H1 (cell line): ENCODE measurements around the gene RAB11FIP3. TPM values are rescaled to one million over a fixed set of nuclear protein-coding genes. Genes with fewer than 3 reads are reported as not detected.

ENCODE experiments used
- CTCF ChIA-PET: fragments of 300-600 bp; sonication (Branson Sonifier 250); formaldehyde crosslinking; loops from one replicate; lab custom pipeline; 2021; ENCODE audit not compliant: partially characterized antibody; lab: Charles Lee
- POLR2A ChIA-PET: fragments of 300-600 bp; sonication (Branson Sonifier 250); formaldehyde crosslinking; loops from one replicate; lab custom pipeline; 2021; ENCODE audit warnings: inconsistent platforms; ENCODE audit not compliant: partially characterized antibody; lab: Charles Lee
- DNase-seq, 2 experiments: peaks; one replicate each; pipeline versions ENCODE4 v3.0.0 to v3.0.0-alpha.2; 2010 to 2022; ENCODE audit warnings: low spot score in 2 of 2, low read depth in 1 of 2, mixed read lengths in 1 of 2
- FAIRE-seq: peaks from 2 replicates; lab custom pipeline; 2011; peaks lifted over from hg19 to GRCh38; lab: Jason Lieb, UNC
- H2AFZ ChIP-seq: 2 replicates; pipeline ENCODE4 v1.8.1; 2012; ENCODE audit warnings: low read length, inconsistent platforms
- H2AK5ac ChIP-seq: 2 replicates; pipeline ENCODE4 v1.6.1; 2013; ENCODE audit warnings: low read depth, low read length
- H2BK120ac ChIP-seq: replicated peaks from 2 replicates; pipeline ENCODE3; 2013; ENCODE audit warnings: low read depth, low read length, inconsistent platforms
- H2BK12ac ChIP-seq: 2 replicates; pipeline ENCODE4 v1.6.1; 2013; ENCODE audit warnings: low read depth, low read length
- H2BK15ac ChIP-seq: 2 replicates; pipeline ENCODE4 v1.6.1; 2013; ENCODE audit warnings: low read length
- H2BK20ac ChIP-seq: 2 replicates; pipeline ENCODE4 v1.6.1; 2013; ENCODE audit warnings: low read length
- H2BK5ac ChIP-seq: 2 replicates; pipeline ENCODE4 v1.6.1; 2013; ENCODE audit warnings: low read depth, low read length
- H3K14ac ChIP-seq: 2 replicates; pipeline ENCODE4 v1.6.1; 2013; ENCODE audit warnings: inconsistent platforms; ENCODE audit not compliant: insufficient read length
- H3K18ac ChIP-seq: 2 replicates; pipeline ENCODE4 v1.6.1; 2013; ENCODE audit warnings: low read length; ENCODE audit errors: extremely low read depth
- H3K23ac ChIP-seq: 2 replicates; pipeline ENCODE4 v1.6.1; 2013; ENCODE audit warnings: inconsistent platforms; ENCODE audit not compliant: insufficient read length
- H3K23me2 ChIP-seq: 2 replicates; pipeline ENCODE4 v1.6.1; 2013; ENCODE audit warnings: low read depth, low read length
- H3K27ac ChIP-seq: 2 replicates; pipeline ENCODE4 v1.6.1; 2011; ENCODE audit warnings: low read depth, low read length, inconsistent platforms
- H3K27me3 ChIP-seq, 4 experiments: replicated peaks in 1 of 4; 1 replicate in 1 of 4; 2 replicates in 3 of 4; pipeline versions ENCODE4 v1.6.1 to v1.8.1; 2011 to 2013; ENCODE audit warnings: low read length in 3 of 4, mild to moderate bottlenecking in 3 of 4, inconsistent platforms in 2 of 4, mixed read lengths in 2 of 4, moderate library complexity in 1 of 4; ENCODE audit not compliant: control insufficient read depth in 3 of 4, insufficient read depth in 3 of 4; ENCODE audit errors: extremely low read depth in 1 of 4
- H3K36me3 ChIP-seq, 4 experiments: 2 replicates each; pipeline versions ENCODE4 v1.6.1 to v1.8.1; 2011 to 2013; ENCODE audit warnings: mild to moderate bottlenecking in 4 of 4, low read length in 3 of 4, moderate library complexity in 2 of 4, control low read depth in 1 of 4, inconsistent platforms in 1 of 4; ENCODE audit not compliant: insufficient read depth in 4 of 4, control insufficient read depth in 2 of 4
- H3K4ac ChIP-seq: replicated peaks from 2 replicates; pipeline ENCODE3; 2013; ENCODE audit warnings: low read length, low read depth, mixed read lengths, inconsistent platforms; ENCODE audit not compliant: insufficient read length
- H3K4me1 ChIP-seq, 4 experiments: replicated peaks in 1 of 4; 1 replicate in 1 of 4; 2 replicates in 3 of 4; pipeline versions ENCODE4 v1.6.1 to v1.8.1; 2011 to 2013; ENCODE audit warnings: low read length in 3 of 4, inconsistent platforms in 2 of 4, mixed read lengths in 1 of 4; ENCODE audit not compliant: insufficient read depth in 4 of 4, control insufficient read depth in 3 of 4
- H3K4me2 ChIP-seq, 2 experiments: 2 replicates each; pipeline versions ENCODE4 v1.6.1 to v1.8.1; 2011 to 2013; ENCODE audit warnings: low read depth in 2 of 2, low read length in 2 of 2, control low read depth in 1 of 2, inconsistent platforms in 1 of 2, mild to moderate bottlenecking in 1 of 2; ENCODE audit not compliant: insufficient read depth in 1 of 2
- H3K4me3 ChIP-seq, 4 experiments: fragments of 200-600, 300-600 bp in 1 of 4; sonication (generic), shearing (Covaris generic), sonication (Bioruptor Twin) in 1 of 4; 2 replicates each; pipeline versions ENCODE4 v1.5.1 to v1.8.1; 2011 to 2016; ENCODE audit warnings: low read length in 4 of 4, low read depth in 3 of 4, control low read depth in 2 of 4, inconsistent platforms in 2 of 4, mild to moderate bottlenecking in 2 of 4, mixed read lengths in 1 of 4, moderate library complexity in 1 of 4; ENCODE audit not compliant: insufficient read depth in 2 of 4; ENCODE audit errors: extremely low read depth in 1 of 4
- H3K56ac ChIP-seq: replicated peaks from 2 replicates; pipeline ENCODE3; 2013; ENCODE audit warnings: low read depth, mild to moderate bottlenecking, mixed read lengths, low read length, inconsistent platforms; ENCODE audit not compliant: insufficient read length
- H3K79me1 ChIP-seq: 2 replicates; pipeline ENCODE4 v1.6.1; 2013; ENCODE audit warnings: low read depth, low read length, control low read depth
- H3K79me2 ChIP-seq, 2 experiments: 2 replicates each; pipeline versions ENCODE4 v1.6.1 to v1.8.1; 2012 to 2013; ENCODE audit warnings: low read length in 2 of 2, mild to moderate bottlenecking in 2 of 2, inconsistent platforms in 1 of 2; ENCODE audit not compliant: insufficient read depth in 2 of 2, control insufficient read depth in 1 of 2
- H3K9ac ChIP-seq, 4 experiments: replicated peaks in 1 of 4; 1 replicate in 1 of 4; 2 replicates in 3 of 4; pipeline versions ENCODE4 v1.6.1 to v1.8.1; 2011 to 2013; ENCODE audit warnings: low read depth in 3 of 4, low read length in 3 of 4, control low read depth in 2 of 4, mild to moderate bottlenecking in 2 of 4, moderate library complexity in 2 of 4, inconsistent platforms in 1 of 4; ENCODE audit errors: extremely low read depth in 1 of 4
- H3K9me3 ChIP-seq, 2 experiments: 2 replicates each; pipeline versions ENCODE4 v1.6.1 to v1.8.1; 2012 to 2013; ENCODE audit warnings: mild to moderate bottlenecking in 2 of 2, moderate library complexity in 2 of 2, control low read depth in 1 of 2, inconsistent platforms in 1 of 2, low read depth in 1 of 2, low read length in 1 of 2, mixed read lengths in 1 of 2; ENCODE audit not compliant: insufficient read depth in 2 of 2
- H4K20me1 ChIP-seq, 2 experiments: replicated peaks in 1 of 2; 2 replicates each; pipeline versions ENCODE3 to v1.8.1; 2011 to 2013; ENCODE audit warnings: inconsistent platforms in 2 of 2, low read length in 2 of 2, mild to moderate bottlenecking in 1 of 2; ENCODE audit not compliant: insufficient read depth in 2 of 2, control insufficient read depth in 1 of 2
- H4K5ac ChIP-seq: 2 replicates; pipeline ENCODE4 v1.6.1; 2013; ENCODE audit warnings: low read length, low read depth, mixed read lengths, inconsistent platforms; ENCODE audit not compliant: insufficient read length
- H4K8ac ChIP-seq: 2 replicates; pipeline ENCODE4 v1.8.0; 2013; ENCODE audit warnings: mild to moderate bottlenecking, moderate library complexity, low read length, inconsistent platforms; ENCODE audit not compliant: insufficient read depth; ENCODE audit errors: extremely low read depth
- H4K91ac ChIP-seq: replicated peaks from 2 replicates; pipeline ENCODE3; 2013; ENCODE audit warnings: low read length, mixed read lengths, inconsistent platforms; ENCODE audit not compliant: insufficient read length
- ASH2L ChIP-seq: fragments of 200-600, 300-600 bp; sonication (generic); IDR thresholded peaks from one replicate; pipeline ENCODE4 v1.7.1; 2017; ENCODE audit warnings: low read length
- CBX8 ChIP-seq: fragments of 300-800, 300-1000 bp; sonication (generic); IDR thresholded peaks from 2 replicates; pipeline ENCODE4 v1.7.1; 2016; ENCODE audit warnings: low read depth, low read length, borderline replicate concordance
- E2F6 ChIP-seq: IDR thresholded peaks from 2 replicates; pipeline ENCODE4 v1.6.1; 2012; ENCODE audit warnings: inconsistent platforms
- FOSL1 ChIP-seq: IDR thresholded peaks from 2 replicates; pipeline ENCODE4 v1.6.1; 2011; ENCODE audit warnings: mild to moderate bottlenecking, low read depth, low read length, moderate library complexity; ENCODE audit not compliant: insufficient read depth
- GABPA ChIP-seq: IDR thresholded peaks from 2 replicates; pipeline ENCODE4 v1.6.1; 2011; ENCODE audit warnings: mild to moderate bottlenecking, low read length, moderate library complexity, borderline replicate concordance; ENCODE audit not compliant: insufficient read depth
- HDAC6 ChIP-seq: IDR thresholded peaks from one replicate; pipeline ENCODE4 v1.7.1; 2012; ENCODE audit warnings: low read depth, mild to moderate bottlenecking, inconsistent platforms, low read length, moderate library complexity
- JUN ChIP-seq: IDR thresholded peaks from 2 replicates; pipeline ENCODE4 v1.6.1; 2011; ENCODE audit warnings: low read depth, mild to moderate bottlenecking, improper control_type of control experiment, low read length
- PHF8 ChIP-seq: fragments of 200-600 bp; sonication (generic); conservative IDR thresholded peaks from 2 replicates; pipeline ENCODE4 v1.7.1; 2012; ENCODE audit warnings: low read depth, mild to moderate bottlenecking, inconsistent platforms, low read length, moderate library complexity
- SIX5 ChIP-seq: IDR thresholded peaks from 2 replicates; pipeline ENCODE4 v1.6.1; 2011; ENCODE audit warnings: mild to moderate bottlenecking, low read depth, low read length
- SP1 ChIP-seq: IDR thresholded peaks from 2 replicates; pipeline ENCODE4 v1.6.1; 2011; ENCODE audit warnings: low read depth, low read length
- SP2 ChIP-seq: IDR thresholded peaks from 2 replicates; pipeline ENCODE4 v1.6.1; 2012; ENCODE audit warnings: mild to moderate bottlenecking, low read length, inconsistent platforms
- TAF1 ChIP-seq: IDR thresholded peaks from 2 replicates; pipeline ENCODE4 v1.6.1; 2011; ENCODE audit warnings: mild to moderate bottlenecking, low read depth, low read length
- WGBS, 2 experiments: shearing (Covaris generic) in 1 of 2; methylation state at CpG; one replicate each; pipeline versions ENCODE4 v1.1.6 to v1.1.7; 2013 to 2015; ENCODE audit warnings: low lambda C conversion rate in 2 of 2, mixed read lengths in 2 of 2, inconsistent platforms in 1 of 2, low coverage in 1 of 2, missing lambda C conversion rate in 1 of 2; ENCODE audit not compliant: insufficient replicate concordance in 2 of 2, insufficient coverage in 1 of 2, insufficient read length in 1 of 2; ENCODE audit errors: extremely low coverage in 1 of 2, missing lambda C conversion rate in 1 of 2; 5-methylcytosine and 5-hydroxymethylcytosine counted together
- polyA plus RNA-seq, 7 experiments: library from polyadenylated mRNA; depleted of rRNA in 3 of 7; stranded (reverse) in 5 of 7; unstranded in 2 of 7; fragments of >200 nt in 5 of 7; fragments of 200-250 nt in 2 of 7; gene quantifications; 1 replicate in 5 of 7; 2 replicates in 1 of 7; 4 replicates in 1 of 7; pipeline versions ENCODE4 v1.2.1 to v1.2.3, GENCODE V29; 2011 to 2013; ENCODE audit warnings: missing spikeins in 2 of 7, mixed read lengths in 2 of 7
- total RNA-seq: library from RNA; stranded (reverse); fragmentation: NEBNext Ultra II Directional; extraction: Animal tissue kit (Norgen Biotek cat#: 25700); gene quantifications from 2 replicates; pipeline ENCODE4 v1.2.1, GENCODE V29; 2021

The RAB11FIP3 gene
- total and polyA plus RNA-seq, 2 of the 8 experiments (the other 6 are each of a cell fraction or from before 2014, with no cell fraction given) = 9.3 to 35.2 TPM

- Histone ChIP-seq H3K27me3 (no peaks in the 10 kb centered on the region), H3K9me3 (no peaks in the 10 kb centered on the region), H2BK15ac (no peak overlapping the region; the same call in 1 of the 2 replicates), H4K5ac (peak overlapping the region; percentile 12), H2BK120ac (peak overlapping the region; percentile 24), H2AFZ (no peak overlapping the region), H3K56ac (no peak overlapping the region), H3K79me1 (peaks cover 3% of the 10 kb centered on the region; the same call in 1 of the 2 replicates), H4K20me1 (peaks cover 0 to 3% of the 10 kb centered on the region in 2 experiments), H3K4ac (no peak overlapping the region), H4K8ac (no peak overlapping the region; the same call in 1 of the 2 replicates), H2AK5ac (peak overlapping the region; percentile 61), H3K4me2 (no peak overlapping the region), H3K9ac (no peak overlapping the region; a peak in 1 of 7 replicates), H2BK20ac (peak overlapping the region; percentile 6; the same call in 1 of the 2 replicates), H2BK12ac (peak overlapping the region; percentile 53; the same call in 1 of the 2 replicates), H3K18ac (peak overlapping the region; percentile 78), H3K27ac (peak overlapping the region; percentile 66; the same call in 1 of the 2 replicates), H3K14ac (no peak overlapping the region), H3K4me3 (no peak overlapping the region), H3K79me2 (no peaks in the 10 kb centered on the region), H3K23ac (no peak overlapping the region), H2BK5ac (peak overlapping the region; percentile 22), H3K4me1 (peaks cover 10 to 16% (median 12%) of the 10 kb centered on the region in 4 experiments), H4K91ac (peak overlapping the region; percentile 80), H3K36me3 (no peaks in the 10 kb centered on the region), H3K23me2 (no peaks in the 10 kb centered on the region)
- ChIA-PET POLR2A (interaction anchor here (1.0 to 1.4 kb wide), 4 partner anchors 10 to 91 kb away, joined by 3 to 4 read pairs (median 3); no protein-coding TSS in a partner anchor), CTCF (interaction anchor here (0.7 to 6.7 kb wide), 7 partner anchors 9 to 126 kb away, joined by 3 to 31 read pairs (median 3); no protein-coding TSS in a partner anchor)
- FAIRE-seq (no peak), DNase-seq (no peak)
- 93% methylated on average over 31 of the region's 31 CpGs; no CpG with 5 or more reads in 1 of the 2 experiments for WGBS, 2 experiments
- TF ChIP-seq ASH2L (no peak), GABPA (no peak), HDAC6 (no peak), CBX8 (no peak), PHF8 (no peak), E2F6 (no peak), SP2 (no peak), FOSL1 (no peak), SIX5 (no peak), SP1 (no peak), JUN (no peak), TAF1 (no peak)
These were observed 57.2 kb downstream of the RAB11FIP3 start for GRCh38 chr16:482468-483185.
